ENCODE results near the gene BCL6B. TPM values are rescaled to one million over a fixed set of nuclear protein-coding genes. Genes with fewer than 3 reads are reported as not detected.

The BCL6B gene
- total RNA-seq, 1 donor = not detected

GRCh38 chr17:7072406-7072805 lies 49.6 kb downstream of the BCL6B start:
- TF ChIP-seq CTCF (IDR thresholded peaks at IDR 0.05; ENCODE audit: insufficient read depth, low read depth, low read length) = no peak
- no peak for DNase-seq (ENCODE audit: low read depth)

GRCh38 chr17:7074931-7075330 lies 52.1 kb downstream of the BCL6B start:
- no peak for TF ChIP-seq CTCF (IDR thresholded peaks at IDR 0.05; ENCODE audit: insufficient read depth, low read depth, low read length)
- DNase-seq (ENCODE audit: low read depth) = no peak
- no peak overlapping the region for H3K4me3 ChIP-seq (ENCODE audit: low read depth, low read length)

More at GRCh38 chr17:7072406-7072805, 49.6 kb downstream of the BCL6B start:
- H3K4me3 ChIP-seq (ENCODE audit: low read depth, low read length) = no peak overlapping the region

- DNase-seq (ENCODE audit: low read depth) = no peak
- no peak for TF ChIP-seq CTCF (IDR thresholded peaks at IDR 0.05; ENCODE audit: insufficient read depth, low read depth, low read length)
- no peak overlapping the region for H3K4me3 ChIP-seq (ENCODE audit: low read depth, low read length)
Measured at GRCh38 chr17:7077911-7078546, 55.2 kb downstream of the BCL6B start.

GRCh38 chr17:7078711-7079110 lies 55.9 kb downstream of the BCL6B start:
- DNase-seq (ENCODE audit: low read depth) = no peak
- no peak overlapping the region for H3K4me3 ChIP-seq (ENCODE audit: low read depth, low read length)
- TF ChIP-seq CTCF (IDR thresholded peaks at IDR 0.05; ENCODE audit: insufficient read depth, low read depth, low read length) = no peak

Small RNA genes within 50 kb of the gene (small RNA-seq; reads per million reads assigned to genes)
- not detected for gene AC120057.1

Other genes starting within 250 kb of the BCL6B start
- under 0.01 and 0.32 TPM in 2 replicates for gene FBXO39, start 246.8 kb upstream of the BCL6B start, total RNA-seq
- gene TEKT1, start 191.3 kb upstream of the BCL6B start, total RNA-seq = not detected in 2 replicates
- gene ALOX12, start 27.0 kb upstream of the BCL6B start, total RNA-seq = under 0.01 TPM in 1 of 2 replicates, not detected in the other
- gene RNASEK, start 10.4 kb upstream of the BCL6B start, total RNA-seq = 27.4 and 33.7 TPM in 2 replicates
- 1.3 TPM in 2 replicates for gene SLC16A13, start 13.0 kb downstream of the BCL6B start, total RNA-seq
- gene SLC16A11, start 21.0 kb downstream of the BCL6B start, total RNA-seq = not detected in 2 replicates
- not detected in 2 replicates for gene CLEC10A, start 57.2 kb downstream of the BCL6B start, total RNA-seq
- not detected in 2 replicates for gene ASGR2, start 91.8 kb downstream of the BCL6B start, total RNA-seq
- 0.43 and 0.64 TPM in 2 replicates for gene ASGR1, start 156.3 kb downstream of the BCL6B start, total RNA-seq
- gene DLG4, start 196.8 kb downstream of the BCL6B start, total RNA-seq = 10.6 and 14.2 TPM in 2 replicates
- 171 and 255 TPM in 2 replicates for gene ACADVL, start 196.9 kb downstream of the BCL6B start, total RNA-seq
- 102 and 105 TPM in 2 replicates for gene DVL2, start 211.5 kb downstream of the BCL6B start, total RNA-seq
- 51.8 and 54.1 TPM in 2 replicates for gene PHF23, start 216.4 kb downstream of the BCL6B start, total RNA-seq
- 225 and 265 TPM in 2 replicates for gene GABARAP, start 219.4 kb downstream of the BCL6B start, total RNA-seq
- 24.5 and 34.1 TPM in 2 replicates for gene CTDNEP1, start 228.7 kb downstream of the BCL6B start, total RNA-seq
- gene ELP5, start 229.2 kb downstream of the BCL6B start, total RNA-seq = 29.6 and 36.3 TPM in 2 replicates
- 2.9 and 5.2 TPM in 2 replicates for gene CLDN7, start 239.4 kb downstream of the BCL6B start, total RNA-seq

Data from fibroblast of villous mesenchyme (primary cell).